ENCODE results near the gene SAMD14. TPM values are rescaled to one million over a fixed set of nuclear protein-coding genes. Genes with fewer than 3 reads are reported as not detected.

SAMD14 gene
- total RNA-seq, 1 experiment from 2014 or later, result 5.9 TPM

GRCh38 chr17:50177983-50178834 lies 48.2 kb upstream of the SAMD14 start (continued):
- no peak for TF ChIP-seq AR (CRISPR knock-in tag; IDR thresholded peaks at IDR 0.05)
- no peak for TF ChIP-seq CBFB (CRISPR knock-in tag; IDR thresholded peaks at IDR 0.05; ENCODE audit: low read depth)
- TF ChIP-seq ZNF263 (CRISPR knock-in tag; IDR thresholded peaks at IDR 0.05; ENCODE audit: low read depth), result no peak
- no peak for TF ChIP-seq CREM (CRISPR knock-in tag; IDR thresholded peaks at IDR 0.05)
- peak; percentile 46; the same call in 1 of the 2 replicates for TF ChIP-seq USF1 (CRISPR knock-in tag; IDR thresholded peaks at IDR 0.05)
- TF ChIP-seq ZNF281 (CRISPR knock-in tag; IDR thresholded peaks at IDR 0.05), result no peak
- TF ChIP-seq SMAD4 (CRISPR knock-in tag; IDR thresholded peaks at IDR 0.05), result no peak
- no peak for TF ChIP-seq PRRX2 (CRISPR knock-in tag; IDR thresholded peaks at IDR 0.05)
- no peak for TF ChIP-seq CTCF (IDR thresholded peaks at IDR 0.05)
- TF ChIP-seq JAZF1 (CRISPR knock-in tag; IDR thresholded peaks at IDR 0.05), result no peak
- TF ChIP-seq ZNF671 (CRISPR knock-in tag; IDR thresholded peaks at IDR 0.05), result no peak
- TF ChIP-seq JUN (CRISPR knock-in tag; IDR thresholded peaks at IDR 0.05), result no peak
- TF ChIP-seq NR2C2 (CRISPR knock-in tag; IDR thresholded peaks at IDR 0.05), result no peak
- TF ChIP-seq CREB1 (CRISPR knock-in tag; IDR thresholded peaks at IDR 0.05), result no peak

- DNase-seq (ENCODE audit: low spot score) (no peak), ATAC-seq (no peak)
- Mint-ChIP-seq H3K27me3 (ENCODE audit: low read depth) (peaks cover 6% of the 10 kb centered on the region; the same call in 1 of the 2 replicates), H3K4me3 (peak overlapping the region; percentile 56; the same call in 1 of the 2 replicates), H3K27ac (no peak overlapping the region), H3K9me3 (no peaks in the 10 kb centered on the region), H3K4me1 (peaks cover 25% of the 10 kb centered on the region), H3K36me3 (no peaks in the 10 kb centered on the region)
- ChIA-PET CTCF (interaction anchor here (0.7 to 3.6 kb wide), 39 partner anchors 8 to 244 kb away, joined by 3 to 58 read pairs (median 5); partner anchors contain the start of genes COL1A1, LRRC59, SAMD14 and SGCA), POLR2A (interaction anchor here (0.6 to 1.8 kb wide), 4 partner anchors 8 to 27 kb away, joined by 3 to 7 read pairs (median 4); partner anchors contain the start of gene SGCA)
- TF ChIP-seq TEAD1 (CRISPR knock-in tag; IDR thresholded peaks at IDR 0.05), result no peak
- no peak for TF ChIP-seq OVOL2 (CRISPR knock-in tag; IDR thresholded peaks at IDR 0.05; ENCODE audit: borderline replicate concordance)
- TF ChIP-seq ZNF263 (CRISPR knock-in tag; IDR thresholded peaks at IDR 0.05; ENCODE audit: low read depth), result no peak
- no peak for TF ChIP-seq HMGA2 (CRISPR knock-in tag; IDR thresholded peaks at IDR 0.05)
- no peak for TF ChIP-seq GABPB1 (CRISPR knock-in tag; IDR thresholded peaks at IDR 0.05)
- TF ChIP-seq MAX (CRISPR knock-in tag; IDR thresholded peaks at IDR 0.05), result no peak
- no peak for TF ChIP-seq SOX15 (CRISPR knock-in tag; IDR thresholded peaks at IDR 0.05)
- TF ChIP-seq ZNF671 (CRISPR knock-in tag; IDR thresholded peaks at IDR 0.05), result no peak
- no peak for TF ChIP-seq ARID4B (CRISPR knock-in tag; IDR thresholded peaks at IDR 0.05; ENCODE audit: borderline replicate concordance)
These were observed 47.5 kb upstream of the SAMD14 start for GRCh38 chr17:50177476-50177875.

Data from WTC11 (cell line).